HG03025 (cell line): Measurements from ENCODE around the gene ACAD10.
"Not testable (repeated sequence)": the region's sequence is repeated elsewhere in the genome, so short reads cannot be mapped to it uniquely, and the experiment has no call there.

Experiments
- ATAC-seq: cut with Tn5 transposase; IDR thresholded peaks from one replicate; pipeline ENCODE4 v1.9.1; 2021; ENCODE audit warnings: mild to moderate bottlenecking, moderate library complexity; ENCODE audit not compliant: unreplicated experiment, low FRiP score

Gene ACAD10

GRCh38 chr12:111686574-111687105, 787 bp downstream of the ACAD10 start:
- no peak for ATAC-seq

- no peak for ATAC-seq
Measured at GRCh38 chr12:111687255-111687654, 1.4 kb downstream of the ACAD10 start.

GRCh38 chr12:111687952-111688351, 2.1 kb downstream of the ACAD10 start:
- no peak for ATAC-seq

- no peak for ATAC-seq
Measured at GRCh38 chr12:111691262-111691661, 5.4 kb downstream of the ACAD10 start.

GRCh38 chr12:111692575-111693210, 6.8 kb downstream of the ACAD10 start:
- no peak for ATAC-seq

GRCh38 chr12:111693818-111694217, 8.0 kb downstream of the ACAD10 start:
- ATAC-seq = no peak

- no peak for ATAC-seq
Measured at GRCh38 chr12:111699962-111700361, 14.1 kb downstream of the ACAD10 start.

- no peak for ATAC-seq
Measured at GRCh38 chr12:111705672-111706071, 19.8 kb downstream of the ACAD10 start.

GRCh38 chr12:111706145-111706544, 20.3 kb downstream of the ACAD10 start:
- ATAC-seq = no peak

- no peak for ATAC-seq
Measured at GRCh38 chr12:111715279-111715678, 29.4 kb downstream of the ACAD10 start.

GRCh38 chr12:111719316-111719715, 33.5 kb downstream of the ACAD10 start:
- not testable (repeated sequence) for ATAC-seq

GRCh38 chr12:111720457-111720856, 34.6 kb downstream of the ACAD10 start:
- no peak for ATAC-seq

GRCh38 chr12:111723646-111724360, 38.0 kb downstream of the ACAD10 start:
- ATAC-seq = not testable (repeated sequence)

GRCh38 chr12:111728795-111729194, 42.9 kb downstream of the ACAD10 start:
- no peak for ATAC-seq

- no peak for ATAC-seq
Measured at GRCh38 chr12:111730420-111730819, 44.6 kb downstream of the ACAD10 start.

- no peak for ATAC-seq
Measured at GRCh38 chr12:111732786-111733185, 46.9 kb downstream of the ACAD10 start.

- ATAC-seq = no peak
Measured at GRCh38 chr12:111733340-111733915, 47.6 kb downstream of the ACAD10 start.

- ATAC-seq = not testable (repeated sequence)
Measured at GRCh38 chr12:111739524-111739923, 53.7 kb downstream of the ACAD10 start.

GRCh38 chr12:111741235-111741812, 55.5 kb downstream of the ACAD10 start:
- no peak for ATAC-seq

GRCh38 chr12:111745211-111745610, 59.4 kb downstream of the ACAD10 start:
- ATAC-seq = no peak

GRCh38 chr12:111747333-111747732, 61.5 kb downstream of the ACAD10 start:
- ATAC-seq = no peak
